Prostate gland (tissue), 2 donors: Measurements from ENCODE around the gene P2RY8. TPM values are rescaled to one million over a fixed set of nuclear protein-coding genes. Genes with fewer than 3 reads are reported as not detected.

Experiments
- DNase-seq: peaks from one replicate; pipeline ENCODE4 v3.0.0-alpha.2; 2019; ENCODE audit warnings: low spot score
- H3K27ac ChIP-seq, 2 donors: fragments of 200-600 bp; sonication (generic); 2 replicates each; pipeline ENCODE4 v1.5.1; 2017 to 2019
- H3K27me3 ChIP-seq: fragments of 200-600 bp; sonication (generic); replicated peaks from 2 replicates; pipeline ENCODE4 v1.5.1; 2019; ENCODE audit not compliant: insufficient read depth
- H3K36me3 ChIP-seq, 2 donors: fragments of 200-600 bp; sonication (generic); 1 replicate in 1 of 2; 2 replicates in 1 of 2; pipeline versions ENCODE4 v1.5.1 to v1.8.1; 2017 to 2019
- H3K4me1 ChIP-seq: fragments of 200-600 bp; sonication (generic); replicated peaks from 2 replicates; pipeline ENCODE4 v1.5.1; 2019
- H3K4me3 ChIP-seq, 2 donors: fragments of 200-600 bp; sonication (generic); 2 replicates each; pipeline ENCODE4 v1.5.1; 2017 to 2019
- H3K9me3 ChIP-seq: fragments of 200-600 bp; sonication (generic); 2 replicates; pipeline ENCODE4 v1.5.1; 2017
- POLR2A ChIP-seq: fragments of 450-650 bp; IDR thresholded peaks from one replicate; pipeline ENCODE4 v1.6.1; 2016; ENCODE audit warnings: antibody characterized with exemption, mild to moderate bottlenecking
- POLR2AphosphoS5 ChIP-seq: sonication (generic); formaldehyde crosslinking; IDR thresholded peaks from one replicate; pipeline ENCODE4 v1.6.1; 2017; ENCODE audit warnings: antibody characterized with exemption
- WGBS: methylation state at CpG from one replicate; pipeline ENCODE4 v1.1.5; 2018; 5-methylcytosine and 5-hydroxymethylcytosine counted together
- intact Hi-C: fragments of 100-400 bp; cut with DNase I; formaldehyde crosslinking; loops from one replicate; pipeline ENCODE4 v1.14.2; 2022
- total RNA-seq, 2 donors: library from RNA; depleted of rRNA; stranded (reverse); fragments of >200 nt; gene quantifications; one replicate each; pipeline ENCODE4 v1.1.0, GENCODE V29; 2016
- TF ChIP-seq, protein P1 (sequence below), 4 experiments: fragments of 200-600 bp in 2 of 4; fragments of 450-650 bp in 2 of 4; sonication (generic) in 2 of 4; IDR thresholded peaks; 1 replicate in 3 of 4; 2 replicates in 1 of 4; pipeline ENCODE4 v1.5.1; 2016 to 2019; ENCODE audit warnings: antibody characterized with exemption in 4 of 4, mild to moderate bottlenecking in 2 of 4, moderate library complexity in 2 of 4

Gene P2RY8
- total RNA-seq, 2 donors from 2014 or later, result 0.59 to 1.8 TPM

DNA sequence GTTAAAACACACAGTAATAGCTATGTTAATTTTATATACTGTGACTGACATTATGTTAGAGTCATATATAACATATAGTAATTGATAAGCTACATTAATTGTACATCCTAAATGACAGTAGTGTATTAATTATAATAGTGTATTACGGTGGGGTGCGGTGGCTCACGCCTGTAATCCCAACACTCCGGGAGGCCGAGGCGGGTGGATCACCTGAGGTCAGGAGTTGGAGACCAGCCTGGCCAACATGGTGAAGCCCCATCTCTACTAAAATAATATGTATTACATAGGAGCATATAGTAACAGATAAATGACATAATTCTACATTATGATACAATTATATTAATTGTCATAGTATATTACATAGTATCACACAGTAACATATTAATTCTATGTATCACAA lies 96.5 kb downstream of the P2RY8 start:
- Histone ChIP-seq H3K4me1 (no peaks in the 10 kb centered on the region), H3K9me3 (no peaks in the 10 kb centered on the region), H3K36me3 (no peaks in the 10 kb centered on the region), H3K4me3 (no peak overlapping the region), H3K27me3 (no peaks in the 10 kb centered on the region), H3K27ac (no peak overlapping the region)
- WGBS, result 98% methylated on average over 6 of the region's 6 CpGs
- DNase-seq, result no peak
- TF ChIP-seq, protein P1, sequence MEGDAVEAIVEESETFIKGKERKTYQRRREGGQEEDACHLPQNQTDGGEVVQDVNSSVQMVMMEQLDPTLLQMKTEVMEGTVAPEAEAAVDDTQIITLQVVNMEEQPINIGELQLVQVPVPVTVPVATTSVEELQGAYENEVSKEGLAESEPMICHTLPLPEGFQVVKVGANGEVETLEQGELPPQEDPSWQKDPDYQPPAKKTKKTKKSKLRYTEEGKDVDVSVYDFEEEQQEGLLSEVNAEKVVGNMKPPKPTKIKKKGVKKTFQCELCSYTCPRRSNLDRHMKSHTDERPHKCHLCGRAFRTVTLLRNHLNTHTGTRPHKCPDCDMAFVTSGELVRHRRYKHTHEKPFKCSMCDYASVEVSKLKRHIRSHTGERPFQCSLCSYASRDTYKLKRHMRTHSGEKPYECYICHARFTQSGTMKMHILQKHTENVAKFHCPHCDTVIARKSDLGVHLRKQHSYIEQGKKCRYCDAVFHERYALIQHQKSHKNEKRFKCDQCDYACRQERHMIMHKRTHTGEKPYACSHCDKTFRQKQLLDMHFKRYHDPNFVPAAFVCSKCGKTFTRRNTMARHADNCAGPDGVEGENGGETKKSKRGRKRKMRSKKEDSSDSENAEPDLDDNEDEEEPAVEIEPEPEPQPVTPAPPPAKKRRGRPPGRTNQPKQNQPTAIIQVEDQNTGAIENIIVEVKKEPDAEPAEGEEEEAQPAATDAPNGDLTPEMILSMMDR (IDR thresholded peaks at IDR 0.05), result no peak
- TF ChIP-seq POLR2AphosphoS5 (no peak), POLR2A (no peak)
- intact Hi-C loops, result no loop called here

DNA sequence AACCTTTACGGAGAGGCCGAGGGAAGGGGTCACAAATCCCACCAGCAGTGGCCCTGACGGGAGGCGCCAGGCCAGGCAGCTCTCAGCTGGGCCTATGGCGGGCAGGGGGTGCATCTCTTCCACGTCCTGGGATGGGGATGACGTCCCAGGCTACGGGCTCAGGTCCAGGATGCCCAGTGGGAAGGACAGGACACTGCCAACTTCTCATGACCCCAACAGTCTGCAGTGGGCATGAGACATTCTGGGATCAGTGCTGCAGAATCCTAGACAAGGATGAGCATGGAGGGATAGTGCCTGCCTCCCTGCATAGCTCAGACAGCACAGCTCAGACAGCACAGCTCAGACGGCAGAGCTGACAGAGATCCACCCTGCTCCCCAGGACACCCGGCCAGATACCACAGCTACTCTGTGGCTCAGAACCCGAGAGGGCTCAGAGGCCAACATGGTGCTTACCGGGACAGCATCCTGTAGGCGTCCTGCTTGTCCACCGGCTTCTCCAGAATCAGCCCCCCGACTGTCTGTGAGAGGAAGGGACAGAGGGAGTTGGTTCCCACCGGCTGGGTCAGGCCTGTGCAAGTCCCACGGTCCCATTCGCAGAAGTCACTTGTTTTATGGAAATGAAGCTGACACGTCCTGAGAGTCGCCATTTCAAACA lies 101.6 kb downstream of the P2RY8 start:
- H3K9me3 ChIP-seq, result no peaks in the 10 kb centered on the region
- TF ChIP-seq POLR2AphosphoS5 (no peak), POLR2A (no peak)
- TF ChIP-seq, protein P1 (IDR thresholded peaks at IDR 0.05), result no peak
- no peaks in the 10 kb centered on the region for H3K36me3 ChIP-seq
- no peaks in the 10 kb centered on the region for H3K4me1 ChIP-seq
- WGBS, result 96% methylated on average over 20 of the region's 20 CpGs
- H3K4me3 ChIP-seq, result no peak overlapping the region
- H3K27me3 ChIP-seq, result no peaks in the 10 kb centered on the region
- no peak overlapping the region for H3K27ac ChIP-seq
- intact Hi-C loops, result no loop called here
- no peak for DNase-seq

DNA sequence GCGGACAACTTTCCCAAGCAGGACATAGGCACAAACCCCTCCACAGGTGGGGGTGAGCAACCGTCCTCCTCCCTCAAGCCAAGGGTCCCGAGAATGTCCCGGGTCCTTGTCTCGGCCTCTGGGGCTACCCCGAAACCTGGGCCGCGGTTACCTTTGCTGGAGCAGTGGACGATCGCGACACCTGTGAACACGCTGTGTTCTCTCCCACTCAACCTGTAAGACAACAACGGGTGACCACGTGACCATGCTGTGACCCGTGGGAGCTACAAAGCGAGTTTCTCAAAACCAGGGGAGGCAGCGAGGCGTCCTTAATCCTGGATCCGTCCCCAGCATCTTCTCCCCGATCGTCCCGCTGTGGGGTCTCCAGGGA lies 102.1 kb downstream of the P2RY8 start:
- H3K27me3 ChIP-seq, result no peaks in the 10 kb centered on the region
- TF ChIP-seq, protein P1 (IDR thresholded peaks at IDR 0.05), result no peak
- TF ChIP-seq POLR2AphosphoS5 (no peak), POLR2A (no peak)
- H3K27ac ChIP-seq, result no peak overlapping the region
- DNase-seq, result no peak
- H3K9me3 ChIP-seq, result no peaks in the 10 kb centered on the region
- 97% methylated on average over 22 of the region's 22 CpGs for WGBS
- H3K36me3 ChIP-seq, result no peaks in the 10 kb centered on the region
- no peak overlapping the region for H3K4me3 ChIP-seq
- intact Hi-C loops, result no loop called here
- H3K4me1 ChIP-seq, result no peaks in the 10 kb centered on the region

DNA sequence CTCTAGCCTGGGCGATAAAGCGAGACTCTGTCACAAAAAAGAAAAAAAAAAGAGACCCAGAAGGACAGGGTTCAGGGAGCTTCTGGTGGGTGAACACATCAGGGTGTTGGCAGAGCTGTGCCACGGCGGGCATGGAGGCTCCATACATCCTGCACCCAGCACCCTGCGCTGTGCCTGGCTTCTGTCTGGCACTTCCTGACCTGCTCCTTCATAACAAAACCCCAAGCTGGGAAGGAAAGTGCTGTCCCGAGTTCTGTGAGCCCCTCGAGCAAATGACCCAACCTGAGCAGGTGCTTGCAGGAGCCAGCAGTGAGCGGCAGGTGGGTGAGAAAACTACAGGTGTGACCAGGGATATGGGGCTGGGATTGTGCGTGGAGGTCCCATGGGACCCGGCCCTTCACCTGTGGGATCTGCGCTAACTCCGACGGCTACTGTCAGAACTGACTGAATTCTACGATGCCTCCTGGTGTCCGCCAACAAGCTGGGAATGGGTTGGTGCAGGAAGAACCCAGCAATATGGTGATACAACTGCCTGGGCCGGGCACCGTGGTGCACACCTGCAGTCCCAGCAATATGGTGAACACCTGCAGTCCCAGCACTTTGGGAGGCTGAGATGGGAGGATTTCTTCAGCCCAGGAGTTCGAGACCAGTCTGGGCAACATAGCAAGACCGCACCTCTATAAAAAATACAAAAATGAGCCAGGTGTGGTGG lies 103.2 kb downstream of the P2RY8 start:
- Histone ChIP-seq H3K27ac (no peak overlapping the region), H3K27me3 (no peaks in the 10 kb centered on the region), H3K4me1 (no peaks in the 10 kb centered on the region), H3K9me3 (no peaks in the 10 kb centered on the region), H3K36me3 (no peaks in the 10 kb centered on the region), H3K4me3 (no peak overlapping the region)
- DNase-seq, result no peak
- WGBS, result 90% methylated on average over 19 of the region's 19 CpGs
- TF ChIP-seq POLR2A (no peak), POLR2AphosphoS5 (no peak)
- TF ChIP-seq, protein P1 (IDR thresholded peaks at IDR 0.05), result no peak
- intact Hi-C loops, result no loop called here

DNA sequence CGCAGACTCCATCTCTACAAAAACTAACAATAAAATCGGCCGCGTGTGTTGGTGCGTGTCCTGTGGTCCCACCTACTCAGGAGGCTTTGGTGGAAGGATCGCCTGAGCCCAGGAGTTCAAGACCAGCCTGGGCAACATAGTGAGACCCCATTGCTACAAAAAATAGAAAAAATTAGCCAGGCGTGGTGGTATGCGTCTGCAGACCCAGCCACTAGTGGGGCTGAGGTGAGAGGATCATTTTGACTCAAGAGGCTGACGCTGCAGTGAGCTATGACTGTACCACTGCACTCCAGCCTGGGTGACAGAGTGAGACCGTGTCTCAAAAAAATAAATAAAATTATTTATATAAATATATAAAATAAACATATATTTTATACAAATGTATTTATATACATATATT lies 106.5 kb downstream of the P2RY8 start:
- Histone ChIP-seq H3K36me3 (peaks cover 0 to 3% of the 10 kb centered on the region in 2 donors), H3K27me3 (no peaks in the 10 kb centered on the region), H3K9me3 (no peaks in the 10 kb centered on the region), H3K27ac (no peak overlapping the region), H3K4me1 (no peaks in the 10 kb centered on the region), H3K4me3 (no peak overlapping the region)
- TF ChIP-seq POLR2A (no peak), POLR2AphosphoS5 (no peak)
- TF ChIP-seq, protein P1 (IDR thresholded peaks at IDR 0.05), result no peak
- intact Hi-C loops, result no loop called here
- no peak for DNase-seq
- WGBS, result 97% methylated on average over 10 of the region's 10 CpGs
